KMS-11 (cell line): Measurements from ENCODE around the gene RNF31.

Experiments used
- H2AFZ ChIP-seq: fragments of 200-600 bp; sonication (generic); 2 replicates; pipeline ENCODE4 v1.6.1; 2016; ENCODE audit warnings: antibody characterized with exemption, mixed run types, low read depth
- H3K27ac ChIP-seq: fragments of 200-600 bp; sonication (generic); 2 replicates; pipeline ENCODE4 v1.6.1; 2016; ENCODE audit warnings: mild to moderate bottlenecking, mixed run types
- H3K27me3 ChIP-seq: fragments of 200-600 bp; sonication (generic); 2 replicates; pipeline ENCODE4 v1.6.1; 2017; ENCODE audit warnings: mild to moderate bottlenecking, low read depth, mixed run types, moderate library complexity; ENCODE audit not compliant: insufficient read depth
- H3K36me3 ChIP-seq: fragments of 200-600 bp; sonication (generic); 2 replicates; pipeline ENCODE4 v1.6.1; 2017; ENCODE audit warnings: mild to moderate bottlenecking, mixed run types; ENCODE audit not compliant: insufficient read depth
- H3K4me1 ChIP-seq: fragments of 200-600 bp; sonication (generic); 2 replicates; pipeline ENCODE4 v1.6.1; 2016; ENCODE audit warnings: mild to moderate bottlenecking, low read depth, mixed run types; ENCODE audit not compliant: poor library complexity, severe bottlenecking
- H3K4me2 ChIP-seq: fragments of 200-600 bp; sonication (generic); 2 replicates; pipeline ENCODE4 v1.7.0; 2016; ENCODE audit warnings: mild to moderate bottlenecking, mixed run types
- H3K4me3 ChIP-seq: fragments of 200-600 bp; sonication (generic); IDR thresholded peaks from 2 replicates; pipeline ENCODE4 v1.6.1; 2017; ENCODE audit warnings: low read depth, low read length, mixed read lengths; ENCODE audit not compliant: insufficient read depth
- H3K79me2 ChIP-seq: fragments of 200-600 bp; sonication (generic); 2 replicates; pipeline ENCODE4 v1.6.1; 2016; ENCODE audit warnings: low read depth, mixed run types; ENCODE audit not compliant: insufficient read depth
- H3K9ac ChIP-seq: fragments of 200-600 bp; sonication (generic); 2 replicates; pipeline ENCODE4 v1.6.1; 2016; ENCODE audit warnings: mild to moderate bottlenecking, mixed run types
- H4K20me1 ChIP-seq: fragments of 200-600 bp; sonication (generic); 2 replicates; pipeline ENCODE4 v1.6.1; 2016; ENCODE audit warnings: mild to moderate bottlenecking, mixed run types; ENCODE audit not compliant: insufficient read depth
- TF ChIP-seq, protein P1 (sequence below): fragments of 200-600 bp; sonication (generic); conservative IDR thresholded peaks from 2 replicates; pipeline ENCODE4 v1.6.1; 2017; ENCODE audit warnings: low read depth, mild to moderate bottlenecking, antibody characterized with exemption, low read length, moderate library complexity, mixed read lengths

RNF31 gene

GRCh38 chr14:24122416-24122815 lies 24.9 kb upstream of the RNF31 start:
- H3K27ac ChIP-seq = no peak overlapping the region
- H3K9ac ChIP-seq = no peak overlapping the region
- no peak overlapping the region for H2AFZ ChIP-seq
- no peak overlapping the region for H3K4me2 ChIP-seq
- no peaks in the 10 kb centered on the region for H3K36me3 ChIP-seq
- H3K4me1 ChIP-seq = no peaks in the 10 kb centered on the region
- TF ChIP-seq, protein P1, sequence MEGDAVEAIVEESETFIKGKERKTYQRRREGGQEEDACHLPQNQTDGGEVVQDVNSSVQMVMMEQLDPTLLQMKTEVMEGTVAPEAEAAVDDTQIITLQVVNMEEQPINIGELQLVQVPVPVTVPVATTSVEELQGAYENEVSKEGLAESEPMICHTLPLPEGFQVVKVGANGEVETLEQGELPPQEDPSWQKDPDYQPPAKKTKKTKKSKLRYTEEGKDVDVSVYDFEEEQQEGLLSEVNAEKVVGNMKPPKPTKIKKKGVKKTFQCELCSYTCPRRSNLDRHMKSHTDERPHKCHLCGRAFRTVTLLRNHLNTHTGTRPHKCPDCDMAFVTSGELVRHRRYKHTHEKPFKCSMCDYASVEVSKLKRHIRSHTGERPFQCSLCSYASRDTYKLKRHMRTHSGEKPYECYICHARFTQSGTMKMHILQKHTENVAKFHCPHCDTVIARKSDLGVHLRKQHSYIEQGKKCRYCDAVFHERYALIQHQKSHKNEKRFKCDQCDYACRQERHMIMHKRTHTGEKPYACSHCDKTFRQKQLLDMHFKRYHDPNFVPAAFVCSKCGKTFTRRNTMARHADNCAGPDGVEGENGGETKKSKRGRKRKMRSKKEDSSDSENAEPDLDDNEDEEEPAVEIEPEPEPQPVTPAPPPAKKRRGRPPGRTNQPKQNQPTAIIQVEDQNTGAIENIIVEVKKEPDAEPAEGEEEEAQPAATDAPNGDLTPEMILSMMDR = no peak
- H3K4me3 ChIP-seq = no peak overlapping the region
- H3K79me2 ChIP-seq = no peaks in the 10 kb centered on the region
- no peaks in the 10 kb centered on the region for H3K27me3 ChIP-seq
- H4K20me1 ChIP-seq = no peaks in the 10 kb centered on the region

DNA sequence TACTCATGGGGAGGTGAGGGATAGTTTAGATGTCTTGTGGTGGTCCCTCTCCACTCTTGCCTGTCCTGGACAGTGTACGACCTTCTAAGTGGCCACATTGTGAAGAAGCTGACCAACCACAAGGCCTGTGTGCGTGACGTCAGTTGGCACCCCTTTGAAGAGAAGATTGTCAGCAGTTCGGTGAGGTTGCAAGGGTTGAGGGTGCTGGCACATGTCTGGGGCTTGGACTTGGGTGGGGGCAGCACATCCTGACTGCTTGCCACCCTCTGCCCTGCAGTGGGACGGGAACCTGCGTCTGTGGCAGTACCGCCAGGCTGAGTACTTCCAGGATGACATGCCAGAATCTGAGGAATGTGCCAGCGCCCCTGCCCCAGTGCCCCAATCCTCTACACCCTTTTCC lies 24.4 kb upstream of the RNF31 start:
- no peak overlapping the region for H2AFZ ChIP-seq
- H3K27ac ChIP-seq = no peak overlapping the region
- no peaks in the 10 kb centered on the region for H3K4me1 ChIP-seq
- H3K9ac ChIP-seq = no peak overlapping the region
- no peak overlapping the region for H3K4me2 ChIP-seq
- no peaks in the 10 kb centered on the region for H3K36me3 ChIP-seq
- no peaks in the 10 kb centered on the region for H3K27me3 ChIP-seq
- H4K20me1 ChIP-seq = no peaks in the 10 kb centered on the region
- H3K4me3 ChIP-seq = no peak overlapping the region
- TF ChIP-seq, protein P1 = no peak
- H3K79me2 ChIP-seq = no peaks in the 10 kb centered on the region

GRCh38 chr14:24123424-24124417 lies 23.6 kb upstream of the RNF31 start:
- Histone ChIP-seq H3K9ac (no peak overlapping the region), H3K27ac (no peak overlapping the region), H3K4me2 (no peak overlapping the region), H3K36me3 (no peaks in the 10 kb centered on the region), H4K20me1 (no peaks in the 10 kb centered on the region), H3K79me2 (no peaks in the 10 kb centered on the region), H3K27me3 (no peaks in the 10 kb centered on the region), H3K4me1 (no peaks in the 10 kb centered on the region), H2AFZ (no peak overlapping the region), H3K4me3 (no peak overlapping the region)
- TF ChIP-seq, protein P1 = no peak

DNA sequence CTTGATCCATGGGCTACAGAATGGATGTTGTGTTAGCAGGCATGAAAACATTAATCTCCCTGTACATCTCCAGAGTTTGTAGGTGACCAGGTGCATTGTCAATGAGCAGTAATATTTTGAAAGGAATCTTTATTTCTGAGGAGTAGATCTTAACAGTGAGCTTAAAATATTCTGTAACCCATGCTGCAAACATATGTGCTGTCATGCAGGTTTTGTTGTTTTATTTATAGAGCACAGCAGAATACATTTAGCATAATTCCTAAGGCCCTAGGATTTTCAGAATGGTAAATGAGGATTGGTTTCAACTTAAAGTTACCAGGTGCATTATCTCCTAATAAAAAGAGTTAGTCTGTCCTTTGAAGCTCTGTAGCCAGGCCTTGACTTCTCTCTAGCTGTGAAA lies 20.4 kb upstream of the RNF31 start:
- TF ChIP-seq, protein P1 = no peak
- Histone ChIP-seq H3K9ac (no peak overlapping the region), H3K36me3 (no peaks in the 10 kb centered on the region), H3K27ac (no peak overlapping the region), H2AFZ (no peak overlapping the region), H3K4me2 (no peak overlapping the region), H3K27me3 (no peaks in the 10 kb centered on the region), H3K79me2 (no peaks in the 10 kb centered on the region), H3K4me1 (no peaks in the 10 kb centered on the region), H4K20me1 (no peaks in the 10 kb centered on the region), H3K4me3 (no peak overlapping the region)
